CD4-positive, alpha-beta T cell (primary cell): ENCODE results near the gene GAST. TPM values are rescaled to one million over a fixed set of nuclear protein-coding genes. Genes with fewer than 3 reads are reported as not detected.

Source experiments
- ATAC-seq: fragments of 200-7000 bp; cut with Tn5 transposase; one replicate; pipeline ENCODE4 v1.10.0; 2022; ENCODE audit warnings: mild to moderate bottlenecking; ENCODE audit not compliant: poor library complexity
- CTCF ChIA-PET: fragments of 350-600 bp; sonication (Branson Sonifier 250); formaldehyde crosslinking; loops from one replicate; lab custom pipeline; 2021; ENCODE audit warnings: antibody characterized with exemption, inconsistent platforms; lab: Charles Lee
- POLR2A ChIA-PET: fragments of 350-600 bp; sonication (Branson Sonifier 250); formaldehyde crosslinking; loops from one replicate; lab custom pipeline; 2021; ENCODE audit warnings: antibody characterized with exemption, inconsistent platforms; lab: Charles Lee
- DNase-seq, 14 experiments: peaks; one replicate each; pipeline ENCODE4 v3.0.0-alpha.2; 2013 to 2020; ENCODE audit warnings: mixed read lengths in 2 of 14
- H3K27ac ChIP-seq, 2 donors: one replicate each; pipeline versions ENCODE4 v1.5.1 to v1.7.0; 2013; ENCODE audit warnings: low read length in 2 of 2, low read depth in 1 of 2, mild to moderate bottlenecking in 1 of 2
- H3K27me3 ChIP-seq, 2 experiments: 1 replicate in 1 of 2; 2 replicates in 1 of 2; pipeline versions ENCODE4 v1.6.1 to v1.7.0; 2013; ENCODE audit warnings: low read length in 2 of 2, control low read depth in 1 of 2, mild to moderate bottlenecking in 1 of 2, moderate library complexity in 1 of 2; ENCODE audit not compliant: insufficient read depth in 2 of 2, control insufficient read depth in 1 of 2
- H3K36me3 ChIP-seq: one replicate; pipeline ENCODE4 v1.6.1; 2013; ENCODE audit warnings: low read length, control low read depth; ENCODE audit not compliant: insufficient read depth
- H3K4me1 ChIP-seq: one replicate; pipeline ENCODE4 v1.6.1; 2013; ENCODE audit warnings: low read length, control low read depth; ENCODE audit not compliant: insufficient read depth
- H3K4me3 ChIP-seq: one replicate; pipeline ENCODE4 v1.5.1; 2013; ENCODE audit warnings: mild to moderate bottlenecking, low read length, moderate library complexity
- H3K9me3 ChIP-seq, 2 experiments: 1 replicate in 1 of 2; 2 replicates in 1 of 2; pipeline versions ENCODE4 v1.6.1 to v1.7.0; 2013; ENCODE audit warnings: low read length in 2 of 2, mild to moderate bottlenecking in 2 of 2, control low read depth in 1 of 2, moderate library complexity in 1 of 2; ENCODE audit not compliant: control insufficient read depth in 1 of 2, insufficient read depth in 1 of 2
- H3K27ac Mint-ChIP-seq: one replicate; pipeline ENCODE4 v1.8.0; 2020; ENCODE audit warnings: mixed read lengths
- H3K27me3 Mint-ChIP-seq: one replicate; pipeline ENCODE4 v1.8.0; 2021; ENCODE audit warnings: mixed read lengths
- H3K36me3 Mint-ChIP-seq: one replicate; pipeline ENCODE4 v1.8.0; 2021; ENCODE audit warnings: low read depth, mixed read lengths
- H3K4me1 Mint-ChIP-seq: one replicate; pipeline ENCODE4 v1.8.0; 2021; ENCODE audit warnings: low read depth, mixed read lengths
- H3K4me3 Mint-ChIP-seq: one replicate; pipeline ENCODE4 v1.8.0; 2020; ENCODE audit warnings: mild to moderate bottlenecking, mixed read lengths
- H3K9me3 Mint-ChIP-seq: one replicate; pipeline ENCODE4 v1.8.0; 2020; ENCODE audit warnings: mixed read lengths
- CTCF ChIP-seq: fragments of 200-600 bp; IDR thresholded peaks from one replicate; pipeline ENCODE4 v1.8.0; 2022; ENCODE audit warnings: antibody characterized with exemption, mild to moderate bottlenecking
- intact Hi-C, 2 experiments: fragments of 100-400 bp; cut with DNase I in 1 of 2; cut with micrococcal nuclease in 1 of 2; formaldehyde crosslinking; loops; one replicate each; pipeline versions ENCODE4 v1.15.1 to v1.9.0; 2023 to 2025; cut with DNase I, micrococcal nuclease
- total RNA-seq, 174 experiments: library from RNA in 2 of 174; stranded (reverse) in 2 of 174; gene quantifications; one replicate each; pipeline ENCODE4 v1.2.3 and lab custom pipeline; 2021 to 2026

The GAST gene
- total RNA-seq, 2 experiments from 2014 or later = not detected

- CTCF ChIA-PET = no interaction called here
- H3K4me1 Mint-ChIP-seq = no peaks in the 10 kb centered on the region
Observed at GRCh38 chr17:41750862-41751261, 38.7 kb downstream of the GAST start.

GRCh38 chr17:41751288-41751687 is 39.2 kb downstream of the GAST start:
- no peaks in the 10 kb centered on the region for H3K9me3 ChIP-seq
- ChIA-PET CTCF (no interaction called here), POLR2A (no interaction called here)
- ATAC-seq (no peak), DNase-seq (no peak)
- no peaks in the 10 kb centered on the region for H3K4me1 ChIP-seq
- H3K36me3 Mint-ChIP-seq = no peaks in the 10 kb centered on the region
- H3K4me3 ChIP-seq = no peak overlapping the region
- no peaks in the 10 kb centered on the region for H3K9me3 Mint-ChIP-seq
- no peaks in the 10 kb centered on the region for H3K27me3 ChIP-seq
- no peak for TF ChIP-seq CTCF
- intact Hi-C loops = no loop called here
- no peak overlapping the region for H3K4me3 Mint-ChIP-seq
- peaks cover 6% of the 10 kb centered on the region for H3K27me3 Mint-ChIP-seq
- no peak overlapping the region for H3K27ac ChIP-seq
- no peaks in the 10 kb centered on the region for H3K36me3 ChIP-seq
- no peaks in the 10 kb centered on the region for H3K4me1 Mint-ChIP-seq
- H3K27ac Mint-ChIP-seq = no peak overlapping the region

More at GRCh38 chr17:41750862-41751261, 38.7 kb downstream of the GAST start:
- peaks cover 6% of the 10 kb centered on the region for H3K27me3 Mint-ChIP-seq
- no peak overlapping the region for H3K27ac Mint-ChIP-seq
- Histone ChIP-seq H3K9me3 (no peaks in the 10 kb centered on the region), H3K27ac (no peak overlapping the region), H3K36me3 (no peaks in the 10 kb centered on the region), H3K4me1 (no peaks in the 10 kb centered on the region), H3K4me3 (no peak overlapping the region), H3K27me3 (no peaks in the 10 kb centered on the region)
- no peaks in the 10 kb centered on the region for H3K9me3 Mint-ChIP-seq
- ATAC-seq = no peak
- intact Hi-C loops = no loop called here
- H3K4me3 Mint-ChIP-seq = no peak overlapping the region
- no peak for DNase-seq
- POLR2A ChIA-PET = interaction anchor here (0.7 kb wide), 1 partner anchor 874 kb away, joined by 3 read pairs; no protein-coding TSS in a partner anchor
- no peaks in the 10 kb centered on the region for H3K36me3 Mint-ChIP-seq
- TF ChIP-seq CTCF = no peak

GRCh38 chr17:41754066-41754465 is 41.9 kb downstream of the GAST start:
- ATAC-seq (no peak), DNase-seq (no peak)
- Histone ChIP-seq H3K4me3 (no peak overlapping the region), H3K27me3 (no peaks in the 10 kb centered on the region), H3K9me3 (no peaks in the 10 kb centered on the region), H3K36me3 (no peaks in the 10 kb centered on the region), H3K4me1 (no peaks in the 10 kb centered on the region), H3K27ac (no peak overlapping the region)
- H3K4me1 Mint-ChIP-seq = no peaks in the 10 kb centered on the region
- no peaks in the 10 kb centered on the region for H3K9me3 Mint-ChIP-seq
- no peak for TF ChIP-seq CTCF
- H3K36me3 Mint-ChIP-seq = no peaks in the 10 kb centered on the region
- H3K4me3 Mint-ChIP-seq = no peak overlapping the region
- peaks cover under 1% of the 10 kb centered on the region for H3K27me3 Mint-ChIP-seq
- intact Hi-C loops = no loop called here
- CTCF ChIA-PET = no interaction called here
- H3K27ac Mint-ChIP-seq = no peak overlapping the region
- POLR2A ChIA-PET = no interaction called here
